Stimulated activated CD4-positive, alpha-beta T cell treated with anti-CD3 and anti-CD28 coated beads, Interleukin-1b, Interleukin-23, amount 100 ng/mL, for 48 hours (primary cell): ENCODE results near the gene GRB10.
"Not testable (repeated sequence)": the region's sequence is repeated elsewhere in the genome, so short reads cannot be mapped to it uniquely, and the experiment has no call there.

Source experiments
- DNase-seq: peaks from one replicate; pipeline ENCODE4 v3.0.0-alpha.2; 2020

The GRB10 gene

GRCh38 chr7:50596484-50596883 lies 186.2 kb downstream of the GRB10 start:
- no peak for DNase-seq

- no peak for DNase-seq
These were observed 187.1 kb downstream of the GRB10 start for GRCh38 chr7:50595491-50596102.

- DNase-seq, result no peak
These were observed 187.8 kb downstream of the GRB10 start for GRCh38 chr7:50594734-50595485.

- DNase-seq, result no peak
These were observed 188.6 kb downstream of the GRB10 start for GRCh38 chr7:50594136-50594535.

- no peak for DNase-seq
These were observed 189.8 kb downstream of the GRB10 start for GRCh38 chr7:50592940-50593339.

GRCh38 chr7:50591480-50592438 lies 190.9 kb downstream of the GRB10 start:
- DNase-seq, result no peak

GRCh38 chr7:50591098-50591479 lies 191.6 kb downstream of the GRB10 start:
- DNase-seq, result no peak

GRCh38 chr7:50590535-50590934 lies 192.2 kb downstream of the GRB10 start:
- DNase-seq, result no peak

- DNase-seq, result no peak
These were observed 193.3 kb downstream of the GRB10 start for GRCh38 chr7:50589364-50589763.

- DNase-seq, result no peak
These were observed 193.8 kb downstream of the GRB10 start for GRCh38 chr7:50588937-50589336.

- no peak for DNase-seq
These were observed 195.0 kb downstream of the GRB10 start for GRCh38 chr7:50587737-50588136.

GRCh38 chr7:50584793-50585408 lies 197.8 kb downstream of the GRB10 start:
- DNase-seq, result no peak

- DNase-seq, result no peak
These were observed 198.3 kb downstream of the GRB10 start for GRCh38 chr7:50584386-50584785.

GRCh38 chr7:50583295-50583694 lies 199.4 kb downstream of the GRB10 start:
- DNase-seq, result not testable (repeated sequence)

- DNase-seq, result not testable (repeated sequence)
These were observed 200.4 kb downstream of the GRB10 start for GRCh38 chr7:50582271-50582670.

- not testable (repeated sequence) for DNase-seq
These were observed 202.0 kb downstream of the GRB10 start for GRCh38 chr7:50580666-50581065.

GRCh38 chr7:50580057-50580456 lies 202.6 kb downstream of the GRB10 start:
- DNase-seq, result no peak

- not testable (repeated sequence) for DNase-seq
These were observed 204.6 kb downstream of the GRB10 start for GRCh38 chr7:50578105-50578504.

- no peak for DNase-seq
These were observed 205.1 kb downstream of the GRB10 start for GRCh38 chr7:50577569-50577968.

GRCh38 chr7:50576388-50576787 lies 206.3 kb downstream of the GRB10 start:
- DNase-seq, result not testable (repeated sequence)

GRCh38 chr7:50567715-50568261 lies 214.9 kb downstream of the GRB10 start:
- no peak for DNase-seq

- DNase-seq, result no peak
These were observed 216.7 kb downstream of the GRB10 start for GRCh38 chr7:50565977-50566376.

- DNase-seq, result no peak
These were observed 217.2 kb downstream of the GRB10 start for GRCh38 chr7:50565559-50565916.
